ENCODE results near the gene BMPR1B.

DNA sequence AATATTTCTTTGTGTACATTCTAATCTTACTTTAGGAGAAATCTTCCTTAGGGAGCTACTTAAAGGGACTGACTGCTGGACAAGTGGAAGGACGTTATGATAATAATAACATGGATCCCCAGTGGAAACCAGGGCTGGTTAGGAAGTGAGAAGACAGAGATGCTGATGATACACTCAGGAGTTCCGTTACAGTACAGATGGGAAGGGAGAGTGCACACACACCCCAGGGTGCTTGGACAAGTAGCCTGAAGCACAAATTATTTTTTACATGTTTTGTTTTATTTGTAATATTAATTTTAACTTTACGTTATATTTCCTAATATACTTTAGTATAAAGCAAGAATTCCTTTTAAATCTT, 84.1 kb downstream of the BMPR1B start:
- TF ChIP-seq, protein P1, sequence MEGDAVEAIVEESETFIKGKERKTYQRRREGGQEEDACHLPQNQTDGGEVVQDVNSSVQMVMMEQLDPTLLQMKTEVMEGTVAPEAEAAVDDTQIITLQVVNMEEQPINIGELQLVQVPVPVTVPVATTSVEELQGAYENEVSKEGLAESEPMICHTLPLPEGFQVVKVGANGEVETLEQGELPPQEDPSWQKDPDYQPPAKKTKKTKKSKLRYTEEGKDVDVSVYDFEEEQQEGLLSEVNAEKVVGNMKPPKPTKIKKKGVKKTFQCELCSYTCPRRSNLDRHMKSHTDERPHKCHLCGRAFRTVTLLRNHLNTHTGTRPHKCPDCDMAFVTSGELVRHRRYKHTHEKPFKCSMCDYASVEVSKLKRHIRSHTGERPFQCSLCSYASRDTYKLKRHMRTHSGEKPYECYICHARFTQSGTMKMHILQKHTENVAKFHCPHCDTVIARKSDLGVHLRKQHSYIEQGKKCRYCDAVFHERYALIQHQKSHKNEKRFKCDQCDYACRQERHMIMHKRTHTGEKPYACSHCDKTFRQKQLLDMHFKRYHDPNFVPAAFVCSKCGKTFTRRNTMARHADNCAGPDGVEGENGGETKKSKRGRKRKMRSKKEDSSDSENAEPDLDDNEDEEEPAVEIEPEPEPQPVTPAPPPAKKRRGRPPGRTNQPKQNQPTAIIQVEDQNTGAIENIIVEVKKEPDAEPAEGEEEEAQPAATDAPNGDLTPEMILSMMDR (IDR thresholded peaks at IDR 0.05), result no peak
- no peak for TF ChIP-seq ZFX (IDR thresholded peaks at IDR 0.05; ENCODE audit: borderline replicate concordance)
